ENCODE data around the gene PIK3CB.

DNA sequence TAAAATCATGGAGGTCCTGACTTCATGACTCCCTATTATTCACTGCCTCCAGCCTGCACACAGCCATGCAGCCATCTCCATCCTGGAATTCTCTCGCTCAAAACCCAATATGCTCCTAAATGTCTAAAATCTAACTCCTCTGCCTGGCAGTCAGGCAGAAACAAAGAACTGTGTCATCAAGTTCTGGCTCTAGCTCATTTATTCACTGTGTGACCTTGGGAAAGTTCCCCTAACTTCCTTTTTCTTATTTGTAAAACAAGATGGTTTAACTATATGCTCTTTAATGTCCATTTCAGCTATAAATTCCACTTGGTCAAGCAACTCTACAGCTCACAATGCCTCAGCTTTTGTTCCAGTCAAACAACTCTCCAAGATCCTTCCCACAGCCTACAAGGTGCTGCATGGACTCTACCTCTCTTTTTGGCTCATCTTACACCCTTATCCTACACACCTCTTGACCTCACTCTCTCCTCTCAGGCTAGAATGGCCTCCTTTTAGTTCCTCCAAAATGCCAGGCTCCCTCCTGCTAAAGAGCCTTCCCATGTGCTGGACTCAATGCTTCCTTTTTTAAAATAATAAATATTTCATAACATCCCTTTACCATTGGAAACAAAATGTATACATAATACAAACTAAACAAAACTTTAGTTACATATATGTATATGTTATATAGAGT is 16.4 kb downstream of the PIK3CB start:
- TF ChIP-seq, protein P1, sequence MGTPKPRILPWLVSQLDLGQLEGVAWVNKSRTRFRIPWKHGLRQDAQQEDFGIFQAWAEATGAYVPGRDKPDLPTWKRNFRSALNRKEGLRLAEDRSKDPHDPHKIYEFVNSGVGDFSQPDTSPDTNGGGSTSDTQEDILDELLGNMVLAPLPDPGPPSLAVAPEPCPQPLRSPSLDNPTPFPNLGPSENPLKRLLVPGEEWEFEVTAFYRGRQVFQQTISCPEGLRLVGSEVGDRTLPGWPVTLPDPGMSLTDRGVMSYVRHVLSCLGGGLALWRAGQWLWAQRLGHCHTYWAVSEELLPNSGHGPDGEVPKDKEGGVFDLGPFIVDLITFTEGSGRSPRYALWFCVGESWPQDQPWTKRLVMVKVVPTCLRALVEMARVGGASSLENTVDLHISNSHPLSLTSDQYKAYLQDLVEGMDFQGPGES (IDR thresholded peaks at IDR 0.05; ENCODE audit: low read depth, low read length) = no peak
- TF ChIP-seq POLR2AphosphoS5 (IDR thresholded peaks at IDR 0.05; ENCODE audit: low read depth, low read length) = no peak
- TF ChIP-seq RCOR1 (IDR thresholded peaks at IDR 0.05; ENCODE audit: low read length) = no peak
- TF ChIP-seq CTCF (IDR thresholded peaks at IDR 0.05) = no peak
- TF ChIP-seq SMC3 (IDR thresholded peaks at IDR 0.05; ENCODE audit: low read depth, low read length) = no peak
- TF ChIP-seq EP300 (IDR thresholded peaks at IDR 0.05; ENCODE audit: borderline replicate concordance in 1 of 2, low read depth in 1 of 2, low read length in 1 of 2) = no peak
- TF ChIP-seq ZBTB33 (IDR thresholded peaks at IDR 0.05; ENCODE audit: borderline replicate concordance, low read depth) = no peak
